Stimulated activated CD8-positive, alpha-beta memory T cell treated with anti-CD3 and anti-CD28 coated beads, Interleukin-7, amount 100 ng/mL, for 4 hours (primary cell): ENCODE data around the gene RUNX3.

Experiments used
- DNase-seq, 2 donors: peaks; one replicate each; pipeline ENCODE4 v3.0.0-alpha.2; 2020; ENCODE audit warnings: low read depth in 2 of 2

RUNX3 gene

DNA sequence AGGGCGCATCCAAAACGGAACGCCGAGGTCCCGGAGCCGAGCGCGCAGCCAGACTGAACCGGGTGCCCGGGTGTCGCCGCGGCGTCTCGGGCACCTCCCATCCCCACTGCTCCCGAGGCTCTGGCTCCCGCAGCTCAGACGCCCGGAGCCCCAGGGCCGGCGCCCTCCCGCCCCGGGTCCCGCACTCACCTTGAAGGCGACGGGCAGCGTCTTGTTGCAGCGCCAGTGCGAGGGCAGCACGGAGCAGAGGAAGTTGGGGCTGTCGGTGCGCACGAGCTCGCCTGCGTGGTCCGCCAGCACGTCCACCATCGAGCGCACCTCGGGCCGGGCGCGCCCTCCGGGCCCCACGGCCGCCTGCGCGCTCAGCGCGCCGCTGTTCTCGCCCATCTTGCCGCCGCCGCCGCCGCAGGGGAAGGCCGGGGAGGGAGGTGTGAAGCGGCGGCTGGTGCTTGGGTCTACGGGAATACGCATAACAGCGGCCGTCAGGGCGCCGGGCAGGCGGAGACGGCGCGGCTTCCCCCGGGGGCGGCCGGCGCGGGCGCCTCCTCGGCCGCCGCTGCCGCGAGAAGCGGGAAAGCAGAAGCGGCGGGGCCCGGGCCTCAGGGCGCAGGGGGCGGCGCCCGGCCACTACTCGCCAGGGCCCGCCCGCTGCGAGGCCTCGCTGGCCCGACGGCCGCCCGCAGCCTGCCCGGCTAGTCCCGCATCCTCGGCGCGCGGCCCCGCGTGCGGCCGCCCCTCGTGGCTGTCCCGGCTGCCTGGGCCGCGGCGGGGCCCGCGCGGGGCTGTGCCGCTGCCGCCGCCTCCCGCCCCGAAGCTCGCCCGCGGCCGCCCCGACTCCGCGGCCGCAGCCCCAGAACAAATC lies 447 bp downstream of the RUNX3 start:
- DNase-seq: no peak

DNA sequence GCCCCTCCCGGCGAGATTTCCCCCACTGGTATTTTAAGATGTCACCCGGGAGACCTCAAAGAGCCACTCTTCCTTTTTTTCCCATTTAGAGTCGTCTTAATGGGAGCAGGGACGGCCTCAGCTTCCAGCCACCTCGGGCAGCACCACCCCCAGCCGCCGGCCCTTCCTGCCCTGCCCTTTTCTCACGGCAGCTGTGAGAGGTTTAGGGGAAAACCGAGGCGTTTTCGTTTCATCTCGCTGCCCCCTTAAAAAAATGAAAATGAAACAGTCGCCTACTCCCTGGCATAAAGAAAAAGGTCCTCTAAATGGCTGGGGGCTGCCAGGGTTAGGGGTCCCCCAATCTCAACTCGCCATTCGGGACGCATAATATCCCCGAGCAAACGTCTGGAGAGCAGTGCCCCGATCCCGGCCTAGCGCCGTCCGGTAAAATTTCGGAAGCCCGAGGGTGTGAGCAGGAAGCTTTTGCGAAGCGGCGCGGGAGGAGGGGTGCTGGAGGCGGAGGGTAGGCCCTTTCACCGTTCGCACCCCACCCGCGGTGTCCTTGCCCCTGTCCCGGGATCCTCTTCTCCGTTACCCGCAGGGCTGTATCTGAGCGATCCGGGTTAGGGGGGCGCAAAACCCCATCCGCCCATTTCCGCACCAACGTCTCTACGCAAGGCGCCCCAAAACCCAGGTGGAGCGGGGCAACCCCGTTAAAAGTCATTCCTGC lies 1.2 kb downstream of the RUNX3 start:
- peak in 1 of 2 donors; percentile 58 for DNase-seq

DNA sequence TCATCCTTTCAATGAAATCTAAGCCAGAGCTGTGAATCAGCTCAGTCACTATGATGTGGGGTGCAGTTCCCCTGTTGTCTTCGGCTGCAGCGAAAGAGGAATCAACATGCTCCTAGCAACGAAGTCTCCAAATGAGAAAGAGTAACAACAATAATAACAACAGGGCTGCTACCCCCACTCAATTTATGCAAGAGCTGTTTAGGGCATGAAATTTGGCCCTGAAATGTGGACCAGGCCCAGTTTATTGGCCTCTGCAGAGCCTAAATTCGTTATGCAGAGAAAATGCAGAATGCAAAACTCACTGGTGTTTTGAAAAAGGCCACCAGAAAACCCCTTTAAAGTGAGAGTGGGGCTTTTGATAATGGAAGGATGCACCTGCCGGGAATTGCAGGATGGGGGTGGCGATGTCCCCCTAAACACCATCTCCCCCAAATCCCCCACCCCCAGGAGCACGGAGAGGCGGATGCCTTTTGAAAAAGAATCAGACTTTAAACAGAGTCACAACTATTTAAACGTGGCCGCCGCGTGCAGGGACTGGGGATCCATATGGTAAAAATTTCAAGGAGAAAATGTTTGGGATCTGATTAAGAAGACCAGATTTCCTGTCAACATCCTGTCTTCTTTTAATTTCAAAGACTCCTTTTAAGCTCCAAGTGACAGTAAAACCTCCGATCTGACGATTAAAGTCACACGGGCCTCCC lies 1.9 kb downstream of the RUNX3 start:
- no peak for DNase-seq

DNA sequence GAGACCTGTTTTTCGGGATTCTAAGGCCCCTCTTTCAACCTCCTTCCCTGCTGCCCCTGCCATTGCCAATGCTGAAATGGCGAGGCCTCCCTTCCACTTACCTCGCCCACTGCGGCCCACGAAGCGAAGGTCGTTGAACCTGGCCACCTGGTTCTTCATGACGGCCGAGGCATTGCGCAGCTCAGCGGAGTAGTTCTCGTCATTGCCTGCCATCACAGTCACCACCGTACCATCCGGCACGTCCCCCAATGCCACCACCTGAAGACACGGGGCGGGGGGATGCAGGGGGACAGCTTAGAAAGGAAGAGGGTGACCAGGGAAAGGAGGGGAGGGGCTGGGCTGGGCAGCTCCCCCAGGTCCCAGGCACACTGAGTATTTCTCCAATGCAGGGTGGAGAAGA lies 2.6 kb downstream of the RUNX3 start:
- no peak for DNase-seq

DNA sequence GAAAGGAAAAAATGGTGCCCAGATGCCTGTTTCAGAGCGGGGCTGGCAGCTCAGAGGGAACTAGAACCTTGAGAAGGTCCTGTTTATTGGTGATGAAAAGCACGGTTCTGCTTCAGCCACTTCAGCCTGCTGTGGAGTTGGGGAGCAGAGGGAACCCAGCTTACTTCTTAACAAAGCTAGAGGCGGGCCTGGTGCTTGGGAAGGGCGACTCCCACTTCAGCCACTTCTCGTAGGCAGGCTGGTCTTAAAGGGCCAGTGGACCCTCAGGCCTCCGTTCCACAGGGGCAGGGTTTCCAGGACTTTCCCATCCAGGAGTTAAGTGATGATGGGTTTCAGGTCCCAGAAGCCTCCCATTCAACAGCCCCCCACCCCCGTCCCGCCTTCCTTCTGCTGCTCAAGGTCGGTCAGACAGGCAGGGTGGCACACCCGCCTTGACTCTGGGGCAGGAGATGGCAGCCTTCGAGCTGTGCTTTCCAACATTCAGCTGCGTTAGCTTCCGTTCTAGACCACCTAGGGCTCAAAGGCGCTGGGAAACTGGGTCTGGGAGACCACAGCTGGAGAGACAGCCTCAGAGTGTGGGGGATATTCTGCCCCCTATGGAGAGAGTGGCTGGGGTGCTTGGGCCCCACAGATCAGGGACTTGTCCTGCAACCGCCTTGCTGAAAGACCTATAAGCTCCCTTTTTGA lies 3.4 kb downstream of the RUNX3 start:
- no peak for DNase-seq

DNA sequence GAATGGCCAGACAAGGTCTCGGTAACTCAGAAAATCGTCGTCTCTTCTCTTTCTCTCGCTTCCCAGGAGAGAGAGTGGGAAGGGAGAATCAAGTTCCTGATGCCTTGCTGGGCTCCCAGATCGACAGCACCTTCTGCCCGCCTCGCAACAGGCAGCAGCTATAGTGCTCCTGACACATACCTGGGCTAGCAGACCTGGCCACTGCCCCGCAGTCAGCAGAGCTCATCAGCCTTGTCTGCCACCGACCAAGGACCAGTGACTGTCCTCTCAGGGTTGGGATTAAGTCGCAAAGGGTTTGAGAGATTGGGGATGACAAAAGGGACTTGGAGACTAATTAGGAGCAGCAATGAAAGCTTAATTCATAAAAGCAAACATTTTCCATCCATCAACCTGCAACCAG lies 4.1 kb downstream of the RUNX3 start:
- DNase-seq: no peak

DNA sequence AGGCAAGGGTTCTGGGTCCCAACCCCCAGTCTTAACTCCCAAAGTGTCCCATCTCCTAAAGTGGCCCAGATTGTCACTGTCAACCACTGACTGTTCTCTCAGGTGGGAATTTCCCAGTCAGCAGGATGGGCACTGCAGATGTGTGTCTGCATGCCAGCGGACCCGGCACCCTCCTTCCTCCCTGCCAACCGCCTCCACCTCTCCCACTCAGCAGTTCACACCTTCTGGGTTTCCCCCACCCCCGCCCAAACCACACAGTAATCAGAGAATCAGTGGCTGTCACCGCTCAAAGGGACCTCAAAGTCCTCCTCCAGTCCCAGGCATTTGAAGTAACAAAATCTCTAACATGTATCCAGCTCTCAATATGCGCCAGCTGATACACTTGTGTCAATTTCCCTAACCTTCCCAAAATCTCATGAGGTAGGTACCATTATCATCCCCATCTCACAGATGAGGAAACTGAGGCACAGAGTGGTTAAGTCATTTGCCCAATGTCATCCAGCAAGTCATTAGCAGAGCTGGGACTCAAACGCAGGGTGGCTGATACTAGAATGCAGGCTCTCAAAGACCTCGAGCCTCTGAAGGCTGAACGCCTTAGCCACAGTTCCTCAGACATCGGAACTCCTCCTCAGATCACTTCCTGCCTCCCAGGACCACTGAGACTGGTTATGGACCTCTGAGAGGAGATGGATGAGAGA lies 4.8 kb downstream of the RUNX3 start:
- peak; percentile 87 to 88 for DNase-seq

DNA sequence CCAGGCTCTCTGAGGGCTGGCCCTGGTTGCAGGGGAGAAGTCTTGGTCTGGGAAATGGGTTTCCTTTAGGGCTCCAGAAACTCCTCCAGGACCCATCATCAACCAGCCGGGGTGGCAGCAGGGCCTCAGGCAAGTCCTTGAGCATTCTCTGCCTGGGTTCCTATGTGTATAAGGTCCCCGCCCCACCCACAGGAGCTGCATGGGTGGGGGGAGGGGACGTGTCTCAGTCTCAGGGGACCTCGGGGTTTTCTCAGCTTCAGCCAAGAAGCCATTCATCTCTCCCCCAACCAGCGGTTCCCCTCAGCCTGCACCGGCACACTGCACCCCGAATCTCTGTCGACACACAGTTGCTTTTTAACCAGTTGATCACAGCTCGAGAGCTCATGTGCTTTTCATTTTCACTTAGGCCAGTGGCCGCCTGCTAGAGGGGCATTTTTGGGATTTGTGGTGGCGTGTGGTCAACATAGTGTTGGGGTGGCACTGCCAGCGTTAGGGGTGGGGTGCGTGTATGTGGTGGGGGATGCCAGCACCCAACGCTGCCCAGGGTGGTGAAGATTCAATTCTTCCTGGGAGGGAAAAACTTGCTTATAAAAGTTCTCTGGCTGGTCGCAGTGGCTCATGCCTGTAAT lies 6.5 kb downstream of the RUNX3 start:
- DNase-seq: no peak

DNA sequence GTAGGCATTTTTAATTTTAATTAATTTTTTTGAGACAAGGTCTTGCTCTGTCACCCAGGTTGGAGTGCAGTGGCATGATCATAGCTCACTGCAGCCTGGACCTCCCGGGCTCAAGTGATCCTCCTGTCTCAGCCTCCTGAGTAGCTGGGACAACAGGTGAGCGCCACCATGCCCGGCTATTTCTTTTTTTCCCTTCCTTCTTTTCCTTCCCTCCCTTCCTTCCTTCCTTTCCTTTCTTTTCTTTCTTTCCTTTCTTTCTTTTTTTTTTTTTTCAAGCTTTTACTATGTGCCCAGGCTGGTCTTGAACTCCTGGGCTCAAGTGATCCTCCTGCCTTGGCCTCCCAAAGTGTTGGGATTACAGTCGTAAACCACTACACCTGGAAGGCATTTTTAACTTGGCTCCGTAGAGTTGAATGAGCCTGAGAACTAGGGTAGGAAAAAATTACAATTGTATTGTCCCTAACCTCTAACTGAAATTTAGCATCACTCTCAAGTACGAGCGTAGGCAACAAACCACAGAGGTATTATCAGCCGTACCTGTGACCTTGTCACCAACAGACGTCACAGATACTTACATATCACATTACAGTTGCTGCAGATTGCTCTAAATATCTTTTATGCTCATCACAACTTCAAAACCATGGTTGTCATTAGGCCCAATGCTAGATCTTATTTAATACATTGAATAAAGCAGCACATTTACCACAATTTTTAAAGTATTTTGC lies 8.0 kb downstream of the RUNX3 start:
- no peak for DNase-seq

DNA sequence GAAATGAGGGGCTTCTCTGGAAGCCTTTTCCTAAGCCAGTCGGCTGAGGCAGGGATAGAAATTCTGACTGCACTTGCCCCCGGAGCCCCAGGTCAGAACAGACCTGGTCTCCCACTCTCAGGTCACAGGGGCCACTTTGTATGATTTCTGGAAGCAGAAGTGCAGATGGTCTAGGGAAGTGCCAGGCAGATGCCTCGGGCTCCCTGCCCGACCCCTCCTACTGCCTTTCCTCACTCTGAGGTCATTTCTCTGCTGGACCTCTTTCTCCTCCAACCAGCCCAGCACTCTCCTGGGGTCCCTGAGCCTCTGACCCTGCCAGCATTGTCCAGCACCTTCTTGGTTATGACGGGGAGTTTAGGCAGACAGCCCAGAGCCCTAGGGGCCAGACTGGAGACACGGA lies 8.7 kb downstream of the RUNX3 start:
- no peak for DNase-seq

DNA sequence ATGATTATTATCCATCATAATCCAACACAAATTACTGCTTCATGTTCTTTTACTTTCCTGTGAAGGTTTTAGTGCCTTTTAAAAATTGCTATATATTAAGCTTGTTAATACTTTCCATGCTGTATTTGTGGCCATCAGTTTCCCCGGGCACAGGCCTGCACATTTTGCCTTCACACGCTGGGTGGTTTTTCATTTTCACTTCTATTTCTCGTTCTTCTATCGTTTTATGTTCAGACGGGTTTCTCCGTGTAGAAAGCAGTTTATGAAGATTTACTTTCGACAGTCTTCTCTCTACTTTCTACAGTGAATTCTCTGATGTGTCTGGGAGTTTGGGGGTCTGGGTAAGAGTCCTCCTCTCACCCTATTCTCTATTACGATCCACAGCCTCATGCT lies 9.5 kb downstream of the RUNX3 start:
- no peak for DNase-seq

DNA sequence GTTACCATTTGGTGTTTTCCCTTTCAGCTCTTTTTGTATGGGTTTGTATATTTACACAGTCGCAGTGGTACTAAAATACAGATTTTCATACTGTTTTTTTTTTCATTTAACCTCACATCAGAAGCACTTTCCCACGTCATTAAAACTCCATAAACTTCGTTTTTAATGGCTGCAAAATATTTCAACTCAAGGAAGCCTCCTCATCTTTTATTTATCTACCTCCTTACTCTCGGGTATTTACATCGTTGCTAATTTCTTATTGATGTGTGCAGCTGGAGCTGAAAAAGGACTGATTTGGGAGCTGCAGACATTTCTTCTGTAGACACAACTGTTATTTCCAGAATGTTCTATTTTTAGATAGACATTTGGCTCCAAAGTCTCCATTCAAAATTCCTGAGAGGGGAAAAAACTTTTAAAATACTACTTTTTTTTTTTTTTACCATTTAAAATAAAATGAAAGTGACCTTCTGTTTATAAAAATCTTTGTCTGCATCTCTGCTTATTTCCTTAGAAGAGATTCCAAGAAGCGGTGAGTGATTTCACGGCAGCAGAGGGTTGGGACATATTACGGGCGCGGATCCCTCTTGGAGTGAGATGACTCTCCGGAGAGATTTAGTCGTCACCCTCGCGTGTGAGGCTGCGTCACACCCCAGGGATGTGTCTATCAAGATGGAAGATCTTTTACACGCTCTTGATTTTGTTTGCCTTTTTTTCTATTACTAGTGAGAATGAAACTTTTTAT lies 10.1 kb downstream of the RUNX3 start:
- peak in 1 of 2 donors; percentile 68 for DNase-seq

DNA sequence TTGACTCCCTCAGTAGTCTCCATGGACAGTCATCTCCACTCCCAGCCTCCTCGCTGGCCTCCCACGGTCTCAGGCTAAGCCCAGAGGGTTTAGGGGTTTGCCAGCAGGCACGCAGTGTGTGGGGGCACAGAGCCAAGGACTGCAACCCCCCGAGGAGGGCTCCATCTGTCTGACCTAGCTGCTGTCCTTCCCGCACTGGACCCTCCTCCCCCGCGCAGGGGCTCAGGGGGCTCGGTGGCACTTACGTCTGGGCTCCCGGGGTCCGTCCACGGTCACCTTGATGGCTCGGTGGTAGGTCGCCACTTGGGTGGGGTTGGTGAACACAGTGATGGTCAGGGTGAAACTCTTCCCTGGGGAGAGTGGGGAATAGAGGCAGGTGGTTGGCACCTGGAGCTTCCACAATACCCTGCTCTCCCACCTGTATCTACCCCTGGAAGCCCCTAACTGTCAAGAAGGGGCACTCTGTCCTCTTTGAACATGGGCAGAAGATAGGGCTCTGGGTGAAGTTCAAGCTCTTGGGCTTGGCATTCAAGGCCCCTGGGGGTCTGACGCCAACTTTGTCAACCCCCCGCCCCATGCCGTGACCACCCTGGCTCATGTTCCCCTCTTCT lies 11.0 kb downstream of the RUNX3 start:
- DNase-seq: no peak

DNA sequence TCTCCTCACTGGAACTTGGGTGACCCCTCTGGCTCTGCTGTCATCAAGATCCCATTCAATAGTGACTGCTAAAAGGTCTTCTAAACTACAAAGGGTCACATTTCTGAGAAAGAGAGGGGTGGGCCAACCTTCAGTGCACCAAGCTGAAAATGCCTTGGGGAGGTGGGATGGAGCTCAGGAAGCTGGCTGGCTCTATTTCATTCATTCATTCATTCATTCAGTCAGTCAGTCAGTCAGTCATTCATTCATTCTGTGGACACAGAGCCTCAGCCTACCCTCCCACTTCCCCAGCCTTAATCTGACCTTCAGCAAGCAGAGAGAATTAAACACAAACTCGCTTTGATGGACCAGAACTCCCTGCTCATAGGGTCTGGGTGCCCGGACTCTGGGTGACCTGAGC lies 11.7 kb downstream of the RUNX3 start:
- DNase-seq: no peak

DNA sequence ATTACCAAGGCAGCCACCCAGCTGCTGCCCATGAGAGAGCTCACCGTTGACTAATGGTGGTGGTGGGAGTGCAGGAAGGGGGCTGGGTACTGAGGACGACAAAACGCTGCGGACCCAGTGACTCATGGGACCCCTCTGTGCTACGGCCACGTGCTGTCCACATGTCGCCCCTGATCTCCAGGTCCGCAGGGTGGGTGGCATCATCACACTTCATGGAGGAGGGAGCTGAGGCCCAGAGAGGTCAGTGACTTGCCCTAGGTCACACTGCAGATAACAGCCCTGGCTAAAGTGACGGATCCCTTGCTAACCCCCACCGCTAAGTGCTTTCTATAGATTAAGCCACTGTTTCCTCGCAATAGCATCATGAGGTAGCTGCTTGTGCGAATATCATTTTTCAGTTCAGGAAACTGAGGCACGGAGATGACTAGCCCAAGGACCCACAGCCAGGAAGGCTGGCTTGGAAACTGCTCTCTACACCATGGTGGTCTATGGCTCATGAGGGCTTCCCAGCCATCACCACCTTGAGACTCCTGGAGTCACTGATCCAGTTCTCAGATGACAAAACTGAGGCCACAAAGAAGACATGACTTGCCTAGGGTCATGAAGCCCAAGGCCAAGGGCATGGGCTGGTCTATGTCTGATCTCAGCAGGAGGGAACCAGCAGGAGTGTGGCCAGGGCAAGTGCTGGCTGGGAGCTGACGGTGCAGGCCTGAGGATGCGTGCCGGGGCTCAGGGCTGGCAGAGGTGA lies 12.6 kb downstream of the RUNX3 start:
- no peak for DNase-seq

DNA sequence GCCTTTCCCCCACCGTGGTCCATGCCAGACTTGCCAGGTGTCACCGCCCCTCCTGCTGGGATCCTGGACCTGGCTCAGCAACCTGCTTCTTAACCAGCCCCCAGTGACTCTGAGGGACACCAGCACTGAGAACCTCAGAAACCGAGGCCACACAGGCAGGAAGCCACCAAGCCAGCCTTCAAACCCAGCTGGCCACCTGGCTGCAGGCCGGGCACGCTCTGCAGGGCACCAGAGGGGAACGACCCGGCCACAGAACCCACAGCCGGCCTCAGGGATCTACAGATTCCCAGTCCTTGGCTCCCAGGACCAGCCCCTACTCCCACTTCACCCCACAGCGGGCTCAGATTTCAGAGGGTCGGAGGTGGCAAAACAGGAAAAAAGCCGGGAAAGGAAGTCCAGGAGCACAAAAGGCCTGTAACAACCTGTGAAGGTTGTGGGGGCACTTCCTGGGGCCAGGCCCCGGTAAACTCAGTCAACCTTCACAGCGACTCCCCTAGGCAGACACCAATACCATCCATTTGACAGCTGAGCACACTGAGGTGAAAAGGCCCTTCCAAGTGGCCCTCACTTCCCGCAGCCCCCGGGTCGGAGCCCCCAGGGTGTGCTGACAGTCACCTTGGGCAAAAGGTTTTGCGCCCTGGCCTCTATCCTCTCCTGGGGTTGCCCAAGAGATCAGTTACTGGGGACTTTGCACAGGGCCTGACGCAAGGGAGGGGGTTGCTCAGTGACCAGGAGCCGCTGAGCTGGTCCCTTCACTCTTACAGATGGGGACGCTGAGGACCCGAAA lies 14.1 kb downstream of the RUNX3 start:
- no peak for DNase-seq

DNA sequence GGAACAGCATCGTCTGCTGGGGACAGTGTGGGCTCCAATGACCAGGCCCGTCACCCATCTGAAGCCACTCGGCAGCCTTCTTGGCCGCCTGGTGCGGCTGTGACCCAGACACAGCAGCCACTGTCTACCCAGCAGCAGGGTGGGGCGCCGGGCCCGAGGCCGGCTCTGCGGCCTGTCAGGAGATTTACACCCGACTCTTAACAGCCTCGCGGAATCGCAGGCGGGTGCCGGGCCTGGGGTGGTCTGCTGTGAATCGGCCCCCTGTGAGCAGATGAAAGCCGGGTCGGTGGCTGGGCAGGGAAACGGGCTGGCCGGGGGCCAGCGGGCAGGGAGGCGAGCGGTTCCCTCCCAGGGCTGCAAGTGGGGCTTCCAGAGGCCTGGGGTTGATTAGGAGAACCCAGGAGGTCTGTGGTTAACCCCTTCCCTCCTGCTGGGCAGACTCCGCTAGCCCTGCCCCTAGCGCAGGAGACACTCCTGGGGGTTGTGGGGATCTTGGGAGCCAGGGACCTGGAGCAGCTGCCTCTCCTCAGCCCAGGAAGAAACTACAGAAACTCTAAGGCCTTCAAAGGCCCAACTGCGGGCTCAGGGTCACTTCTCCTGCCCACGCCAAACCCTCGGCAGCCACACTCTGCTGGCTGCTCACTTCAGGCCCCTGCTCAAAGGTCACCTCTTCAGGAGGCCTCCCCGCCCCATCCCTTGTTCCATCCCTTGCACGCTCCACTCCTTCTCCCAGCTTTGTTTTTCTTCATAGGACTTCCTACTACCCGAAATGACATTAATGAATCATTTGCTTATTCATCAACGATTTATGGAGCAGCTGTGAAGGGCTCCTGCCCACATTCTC lies 15.6 kb downstream of the RUNX3 start:
- DNase-seq: no peak
